Psoas muscle (tissue), 8 donors: Measurements from ENCODE around the gene VLDLR. TPM values are rescaled to one million over a fixed set of nuclear protein-coding genes. Genes with fewer than 3 reads are reported as not detected.
"Not testable (repeated sequence)": the region's sequence is repeated elsewhere in the genome, so short reads cannot be mapped to it uniquely, and the experiment has no call there.

Experiments used
- ATAC-seq, 4 donors: fragments of 200-7000 bp; cut with Tn5 transposase; one replicate each; pipeline ENCODE4 v1.9.1; 2020; ENCODE audit warnings: moderate library complexity in 3 of 4, mild to moderate bottlenecking in 2 of 4
- DNase-seq, 2 donors: peaks; one replicate each; pipeline ENCODE4 v3.0.0-alpha.2; 2020
- H3K27ac ChIP-seq: fragments of 200-600 bp; one replicate; pipeline ENCODE4 v1.8.0; 2022
- H3K27me3 ChIP-seq, 3 donors: fragments of 200-600 bp in 1 of 3; one replicate each; pipeline versions ENCODE4 v1.6.1 to v1.8.0; 2013 to 2022; ENCODE audit warnings: low read length in 2 of 3, mild to moderate bottlenecking in 2 of 3, moderate library complexity in 1 of 3; ENCODE audit not compliant: insufficient read depth in 3 of 3
- H3K36me3 ChIP-seq, 2 donors: fragments of 200-600 bp in 1 of 2; one replicate each; pipeline versions ENCODE4 v1.6.1 to v1.8.0; 2013 to 2022; ENCODE audit warnings: low read depth in 1 of 2, mild to moderate bottlenecking in 1 of 2, moderate library complexity in 1 of 2; ENCODE audit not compliant: insufficient read depth in 1 of 2
- H3K4me1 ChIP-seq: fragments of 200-600 bp; one replicate; pipeline ENCODE4 v1.8.0; 2022
- H3K4me3 ChIP-seq: fragments of 200-600 bp; one replicate; pipeline ENCODE4 v1.8.0; 2022; ENCODE audit warnings: mild to moderate bottlenecking
- H3K9me3 ChIP-seq: fragments of 200-600 bp; one replicate; pipeline ENCODE4 v1.8.0; 2022
- CTCF ChIP-seq: fragments of 200-600 bp; IDR thresholded peaks from one replicate; pipeline ENCODE4 v1.8.0; 2022; ENCODE audit warnings: antibody characterized with exemption
- WGBS, 3 donors: extraction: QIAGEN DNeasy Blood & Tissue Kit; methylation state at CpG; one replicate each; pipeline versions ENCODE4 v1.1.6 to v1.1.7; 2013; 5-methylcytosine and 5-hydroxymethylcytosine counted together
- intact Hi-C, 2 donors: fragments of 100-400 bp; cut with DNase I; formaldehyde crosslinking; loops; one replicate each; pipeline versions ENCODE4 v1.11.0 to v1.14.2; 2022
- polyA plus RNA-seq, 3 donors: library from polyadenylated mRNA; stranded (reverse); fragments of 200-250 nt; gene quantifications; one replicate each; pipeline ENCODE4 v1.2.3, GENCODE V29; 2013
- total RNA-seq, 4 donors: library from RNA; stranded (reverse); fragmentation: NEBNext Ultra II Directional in 2 of 4; extraction: Animal tissue kit (Norgen Biotek cat#: 25700) in 2 of 4; gene quantifications; one replicate each; pipeline versions ENCODE4 v1.2.1 to v1.2.4, GENCODE V29; 2021 to 2023
- donor health status: healthy with polysubstance abuse.
- donor health status: DM: no; HTN: no; CAD: no; lungs with moderate emphysema.
- donor health status: Bipolar disorder and iron deficiency.
- donor health status: healthy.
- donor health status: DM: yes; HTN: yes; CAD: no.
- donor health status: DM: no; HTN: no; CAD: no.
- donor health status: DM: no; HTN: no; CAD: no.
- donor health status: DM: yes; HTN: yes; CAD: no.

The VLDLR gene
- total and polyA plus RNA-seq, 7 donors, result 7.9 to 34.4 (median 20.3) TPM

- Histone ChIP-seq H3K4me3 (no peak overlapping the region), H3K36me3 (no peaks in the 10 kb centered on the region), H3K4me1 (peaks cover 11% of the 10 kb centered on the region), H3K27me3 (no peaks in the 10 kb centered on the region), H3K27ac (no peak overlapping the region), H3K9me3 (no peaks in the 10 kb centered on the region)
- WGBS, 3 donors, result 70 to 75% (median 71%) methylated on average over 6 of the region's 6 CpGs
- no peak for ATAC-seq
- TF ChIP-seq CTCF, result no peak
- DNase-seq, result no peak
- intact Hi-C loops, result no loop called here
Measured at GRCh38 chr9:2700398-2700797, 78.8 kb downstream of the VLDLR start.

GRCh38 chr9:2700909-2701550 is 79.4 kb downstream of the VLDLR start:
- intact Hi-C loops, result no loop called here
- no peaks in the 10 kb centered on the region for H3K9me3 ChIP-seq
- no peak overlapping the region for H3K27ac ChIP-seq
- H3K4me1 ChIP-seq, result peaks cover 11% of the 10 kb centered on the region
- 82 to 87% (median 84%) methylated on average over 10 of the region's 10 CpGs for WGBS, 3 donors
- H3K27me3 ChIP-seq, result no peaks in the 10 kb centered on the region
- no peak for DNase-seq
- H3K36me3 ChIP-seq, result no peaks in the 10 kb centered on the region
- TF ChIP-seq CTCF, result no peak
- ATAC-seq, result no peak
- no peak overlapping the region for H3K4me3 ChIP-seq

GRCh38 chr9:2704504-2704903 is 82.9 kb downstream of the VLDLR start:
- DNase-seq, result no peak
- no peaks in the 10 kb centered on the region for H3K9me3 ChIP-seq
- TF ChIP-seq CTCF, result no peak
- H3K27me3 ChIP-seq, result no peaks in the 10 kb centered on the region
- no peak overlapping the region for H3K27ac ChIP-seq
- no peak for ATAC-seq
- H3K4me1 ChIP-seq, result peaks cover 11% of the 10 kb centered on the region
- no peaks in the 10 kb centered on the region for H3K36me3 ChIP-seq
- no peak overlapping the region for H3K4me3 ChIP-seq
- intact Hi-C loops, result no loop called here

GRCh38 chr9:2707256-2707655 is 85.7 kb downstream of the VLDLR start:
- intact Hi-C loops, ATAC-seq, H3K4me1 ChIP-seq, H3K4me3 ChIP-seq, H3K36me3 ChIP-seq, H3K9me3 ChIP-seq, H3K27me3 ChIP-seq, DNase-seq, H3K27ac ChIP-seq: not testable (repeated sequence)
- 90 to 97% (median 97%) methylated on average over 3 of the region's 3 CpGs for WGBS, 3 donors

Other genes with a start within 250 kb of the VLDLR start
- not detected for gene KCNV2, start 95.7 kb downstream of the VLDLR start, total RNA-seq
- not detected for gene KCNV2, start 95.7 kb downstream of the VLDLR start, polyA plus RNA-seq
- gene PUM3, start 222.3 kb downstream of the VLDLR start, total RNA-seq, result 10 to 100 TPM in 3 of 4 donors, 1 to 10 TPM in 1; 9.3 to 27.9 (median 22.5) TPM
- 10 to 100 TPM; 18.9 to 39.4 (median 20.8) TPM for gene PUM3, start 222.3 kb downstream of the VLDLR start, polyA plus RNA-seq